HepG2 (cell line): ENCODE measurements around the gene FUOM. TPM values are rescaled to one million over a fixed set of nuclear protein-coding genes. Genes with fewer than 3 reads are reported as not detected.
A peak's percentile ranks its signal among the peaks of the same experiment; 100 is the strongest.

Source experiments
- ARID2 ChIP-seq: sonication (generic); formaldehyde crosslinking; IDR thresholded peaks from 2 replicates; pipeline ENCODE4 v1.8.1; 2022; ENCODE audit warnings: mild to moderate bottlenecking, missing genetic modification reagents, borderline replicate concordance
- E2F2 ChIP-seq: sonication (generic); formaldehyde crosslinking; IDR thresholded peaks from 2 replicates; pipeline ENCODE4 v1.4.0; 2020; ENCODE audit warnings: missing genetic modification reagents, borderline replicate concordance
- EHMT2 ChIP-seq: fragments of 200-600 bp; sonication (generic); IDR thresholded peaks from 2 replicates; pipeline ENCODE4 v1.7.0; 2017; ENCODE audit warnings: antibody characterized with exemption, low read depth, low read length, borderline replicate concordance
- MAF1 ChIP-seq: sonication (generic); formaldehyde crosslinking; IDR thresholded peaks from 2 replicates; pipeline ENCODE4 v1.5.0; 2020; ENCODE audit warnings: missing genetic modification reagents, borderline replicate concordance
- MIER3 ChIP-seq: IDR thresholded peaks from 2 replicates; pipeline ENCODE4 v1.6.1; 2016; ENCODE audit warnings: missing compliant biosample characterization, borderline replicate concordance
- MTERF4 ChIP-seq: sonication (generic); formaldehyde crosslinking; IDR thresholded peaks from 2 replicates; pipeline ENCODE4 v1.8.0; 2023; ENCODE audit warnings: mild to moderate bottlenecking, missing genetic modification reagents
- NCOR1 ChIP-seq: fragments of 200-600 bp; sonication (generic); IDR thresholded peaks from 2 replicates; pipeline ENCODE4 v1.7.0; 2017; ENCODE audit warnings: antibody characterized with exemption, low read length, borderline replicate concordance
- NFE2L2 ChIP-seq: fragments of 150-350 bp; IDR thresholded peaks from 2 replicates; pipeline ENCODE4 v1.6.1; 2014; ENCODE audit warnings: low read length
- PAXIP1 ChIP-seq: sonication (generic); formaldehyde crosslinking; conservative IDR thresholded peaks from 2 replicates; pipeline ENCODE4 v1.4.0; 2020; ENCODE audit warnings: mild to moderate bottlenecking, missing genetic modification reagents, moderate library complexity
- PRPF4 ChIP-seq: fragments of 200-400 bp; formaldehyde crosslinking; IDR thresholded peaks from 2 replicates; pipeline ENCODE4 v1.6.1; 2016; ENCODE audit warnings: low read length, low read depth; ENCODE audit not compliant: poor library complexity, severe bottlenecking
- REL ChIP-seq: sonication (generic); formaldehyde crosslinking; conservative IDR thresholded peaks from 2 replicates; pipeline ENCODE4 v1.8.0; 2022; ENCODE audit warnings: mild to moderate bottlenecking, missing genetic modification reagents, moderate library complexity
- SALL1 ChIP-seq: sonication (generic); formaldehyde crosslinking; IDR thresholded peaks from 2 replicates; pipeline ENCODE4 v1.8.0; 2022; ENCODE audit warnings: mild to moderate bottlenecking, missing genetic modification reagents
- SAP130 ChIP-seq: IDR thresholded peaks from 2 replicates; pipeline ENCODE4 v1.6.1; 2016; ENCODE audit warnings: low read depth
- TRAFD1 ChIP-seq: sonication (generic); formaldehyde crosslinking; IDR thresholded peaks from 2 replicates; pipeline ENCODE4 v1.5.1; 2020; ENCODE audit warnings: missing genetic modification reagents, mild to moderate bottlenecking, borderline replicate concordance
- ZBTB7A ChIP-seq: sonication (generic); formaldehyde crosslinking; IDR thresholded peaks from 2 replicates; pipeline ENCODE4 v1.8.0; 2022; ENCODE audit warnings: mild to moderate bottlenecking, missing genetic modification reagents
- ZNF225 ChIP-seq: sonication (generic); formaldehyde crosslinking; IDR thresholded peaks from 2 replicates; pipeline ENCODE4 v1.4.0; 2020; ENCODE audit warnings: mild to moderate bottlenecking, missing genetic modification reagents
- ZNF343 ChIP-seq: sonication (generic); formaldehyde crosslinking; IDR thresholded peaks from 2 replicates; pipeline ENCODE4 v1.4.0; 2020; ENCODE audit warnings: mild to moderate bottlenecking, missing genetic modification reagents
- polyA plus RNA-seq, 8 experiments: library from polyadenylated mRNA; depleted of rRNA in 3 of 8; stranded (reverse) in 7 of 8; unstranded in 1 of 8; fragments of >200 nt; fragmentation: Illumina TruSeq in 4 of 8; extraction: Trizol in 4 of 8; gene quantifications; 2 replicates each; pipeline versions ENCODE4 v1.2.1 to v1.2.3, GENCODE V29; 2011 to 2016; ENCODE audit warnings: low read depth in 4 of 8, missing spikeins in 1 of 8, mixed read lengths in 1 of 8; ENCODE audit not compliant: insufficient read depth in 1 of 8
- total RNA-seq, 5 experiments: library from RNA; depleted of rRNA; stranded (reverse); fragments of >200 nt; fragmentation: Illumina TruSeq; extraction: Trizol; gene quantifications; 2 replicates each; pipeline ENCODE4 v1.2.3, GENCODE V29; 2016; ENCODE audit warnings: low read depth in 1 of 5
- TF ChIP-seq, protein P1 (sequence below): sonication (generic); formaldehyde crosslinking; IDR thresholded peaks from 2 replicates; pipeline ENCODE4; 2020; ENCODE audit warnings: missing genetic modification reagents, mild to moderate bottlenecking, borderline replicate concordance

The FUOM gene
- total and polyA plus RNA-seq, 2 of the 13 experiments (the other 11 are each of a cell fraction or from before 2014, with no cell fraction given): 27.5 to 60.4 TPM

GRCh38 chr10:133358162-133358924 lies 524 bp upstream of the FUOM start (continued):
- TF ChIP-seq SAP130 (CRISPR knock-in tag) (peak; percentile 74), MAF1 (CRISPR knock-in tag) (no peak), TRAFD1 (CRISPR knock-in tag) (no peak), PRPF4 (no peak), NCOR1 (no peak), ZNF225 (CRISPR knock-in tag) (peak; percentile 56), MIER3 (CRISPR knock-in tag) (no peak), ZBTB7A (CRISPR knock-in tag) (peak; percentile 88), ZNF343 (peak; percentile 35; the same call in 1 of the 2 replicates), ARID2 (CRISPR knock-in tag) (no peak), PAXIP1 (no peak; the same call in 1 of the 2 replicates), EHMT2 (no peak), REL (CRISPR knock-in tag) (no peak), MTERF4 (CRISPR knock-in tag) (no peak), SALL1 (CRISPR knock-in tag) (peak; percentile 57; the same call in 1 of the 2 replicates), NFE2L2 (no peak), E2F2 (no peak)
- TF ChIP-seq, protein P1, sequence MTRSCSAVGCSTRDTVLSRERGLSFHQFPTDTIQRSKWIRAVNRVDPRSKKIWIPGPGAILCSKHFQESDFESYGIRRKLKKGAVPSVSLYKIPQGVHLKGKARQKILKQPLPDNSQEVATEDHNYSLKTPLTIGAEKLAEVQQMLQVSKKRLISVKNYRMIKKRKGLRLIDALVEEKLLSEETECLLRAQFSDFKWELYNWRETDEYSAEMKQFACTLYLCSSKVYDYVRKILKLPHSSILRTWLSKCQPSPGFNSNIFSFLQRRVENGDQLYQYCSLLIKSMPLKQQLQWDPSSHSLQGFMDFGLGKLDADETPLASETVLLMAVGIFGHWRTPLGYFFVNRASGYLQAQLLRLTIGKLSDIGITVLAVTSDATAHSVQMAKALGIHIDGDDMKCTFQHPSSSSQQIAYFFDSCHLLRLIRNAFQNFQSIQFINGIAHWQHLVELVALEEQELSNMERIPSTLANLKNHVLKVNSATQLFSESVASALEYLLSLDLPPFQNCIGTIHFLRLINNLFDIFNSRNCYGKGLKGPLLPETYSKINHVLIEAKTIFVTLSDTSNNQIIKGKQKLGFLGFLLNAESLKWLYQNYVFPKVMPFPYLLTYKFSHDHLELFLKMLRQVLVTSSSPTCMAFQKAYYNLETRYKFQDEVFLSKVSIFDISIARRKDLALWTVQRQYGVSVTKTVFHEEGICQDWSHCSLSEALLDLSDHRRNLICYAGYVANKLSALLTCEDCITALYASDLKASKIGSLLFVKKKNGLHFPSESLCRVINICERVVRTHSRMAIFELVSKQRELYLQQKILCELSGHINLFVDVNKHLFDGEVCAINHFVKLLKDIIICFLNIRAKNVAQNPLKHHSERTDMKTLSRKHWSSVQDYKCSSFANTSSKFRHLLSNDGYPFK: peak; percentile 66; the same call in 1 of the 2 replicates
